GM18502 (cell line): ENCODE data around the gene MRPL4.
"Not testable (repeated sequence)": the region's sequence is repeated elsewhere in the genome, so short reads cannot be mapped to it uniquely, and the experiment has no call there.

ENCODE experiments used
- ATAC-seq: cut with Tn5 transposase; IDR thresholded peaks from one replicate; pipeline ENCODE4 v1.9.1; 2021; ENCODE audit warnings: mild to moderate bottlenecking; ENCODE audit not compliant: unreplicated experiment, poor library complexity

MRPL4 gene

DNA sequence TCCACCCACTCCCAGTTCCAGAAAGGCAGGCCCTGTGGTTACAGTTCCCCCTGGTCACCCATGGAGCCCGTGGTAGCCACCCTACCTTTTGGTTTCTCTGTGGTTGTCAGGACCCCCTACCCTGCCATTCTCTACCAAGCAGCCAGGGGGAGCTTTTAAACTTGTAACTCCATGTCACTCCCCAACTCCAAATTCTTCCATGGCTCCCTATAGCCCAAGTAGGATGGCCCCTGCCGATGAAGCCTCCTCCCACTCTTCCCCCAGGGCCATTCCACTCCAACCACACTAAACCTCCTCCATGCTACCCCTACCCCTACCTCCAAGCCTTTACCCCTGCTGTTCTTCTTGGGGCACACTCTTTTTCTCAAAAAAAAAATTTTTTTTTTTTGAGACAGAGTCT is 23.1 kb upstream of the MRPL4 start:
- no peak for ATAC-seq

DNA sequence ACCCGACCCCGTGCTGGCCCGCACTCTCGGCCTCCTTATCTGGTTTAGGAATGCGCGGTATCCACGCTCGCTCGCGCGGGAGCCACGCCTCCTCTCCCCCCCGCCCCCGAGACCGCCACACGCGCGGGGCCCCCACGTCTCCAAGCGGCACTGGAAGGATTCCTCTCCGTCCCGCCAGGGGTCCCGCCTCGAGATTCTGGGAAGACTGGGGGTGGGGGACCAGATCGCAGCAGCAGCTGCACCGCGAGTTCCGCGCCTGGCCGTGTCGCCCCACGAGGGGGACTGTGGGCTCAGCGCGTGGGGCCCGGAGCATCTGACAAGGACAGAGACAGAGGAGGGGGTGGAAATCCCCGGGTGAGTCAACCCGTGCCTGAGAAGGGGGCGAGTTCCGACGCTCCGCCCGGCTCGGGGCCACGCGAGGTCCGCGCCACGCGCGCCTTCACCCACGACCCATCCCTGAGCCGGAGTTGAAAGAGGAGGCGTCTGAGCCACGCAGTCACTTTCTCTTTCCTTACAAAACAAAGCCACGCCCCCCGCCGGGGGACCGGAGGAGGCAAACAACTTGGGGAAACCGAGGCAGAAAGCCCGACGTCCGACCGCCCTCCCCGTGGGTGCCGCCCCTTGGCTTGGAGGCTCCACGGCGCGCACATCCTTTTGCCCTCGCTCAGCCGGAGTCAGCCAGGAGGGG is 21.7 kb upstream of the MRPL4 start:
- peak; percentile 13 for ATAC-seq

DNA sequence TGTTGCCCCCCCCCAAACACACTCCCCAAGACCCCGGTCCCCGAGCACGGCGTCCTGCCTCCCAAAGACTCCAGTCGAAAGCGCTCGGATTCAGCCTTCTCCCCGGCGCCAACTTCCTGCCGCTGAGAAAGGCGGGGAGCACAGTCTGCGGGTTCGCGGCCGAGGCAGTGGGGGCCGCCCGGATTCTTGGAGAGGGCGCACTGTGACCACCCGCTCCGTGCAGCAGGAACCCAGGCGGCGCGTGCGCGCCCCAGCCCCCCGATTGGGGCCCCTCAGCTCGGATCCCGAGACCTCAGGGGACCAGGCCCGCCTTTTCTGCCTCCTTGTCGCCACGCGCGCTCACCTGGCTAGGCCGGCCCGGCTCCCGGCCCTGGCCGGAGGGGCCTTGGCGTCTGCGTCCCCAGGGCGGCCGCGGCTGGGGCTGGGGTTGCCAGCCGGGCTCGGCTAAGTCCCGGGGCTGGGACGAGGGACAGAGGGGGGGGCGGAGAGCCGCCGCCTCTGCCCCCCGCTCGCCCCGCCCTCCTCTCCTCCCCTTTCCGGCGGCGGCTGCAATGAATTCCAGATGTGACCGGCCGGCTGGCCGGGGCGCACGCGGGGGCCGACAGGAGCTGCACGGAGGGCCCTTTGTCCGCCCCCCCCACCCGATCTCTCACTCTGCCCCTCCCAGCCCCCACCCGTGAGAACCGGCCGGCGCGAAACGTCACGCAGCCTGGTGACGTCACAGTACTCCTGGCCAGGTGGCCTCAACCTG is 21.0 kb upstream of the MRPL4 start, which contains the start of gene S1PR2:
Gene S1PR2 (minus strand): TSS at position 471 of the 751 bp plus-strand sequence. CDS start 6,426 bp downstream, outside the sequence.
- peak; percentile 44 for ATAC-seq

DNA sequence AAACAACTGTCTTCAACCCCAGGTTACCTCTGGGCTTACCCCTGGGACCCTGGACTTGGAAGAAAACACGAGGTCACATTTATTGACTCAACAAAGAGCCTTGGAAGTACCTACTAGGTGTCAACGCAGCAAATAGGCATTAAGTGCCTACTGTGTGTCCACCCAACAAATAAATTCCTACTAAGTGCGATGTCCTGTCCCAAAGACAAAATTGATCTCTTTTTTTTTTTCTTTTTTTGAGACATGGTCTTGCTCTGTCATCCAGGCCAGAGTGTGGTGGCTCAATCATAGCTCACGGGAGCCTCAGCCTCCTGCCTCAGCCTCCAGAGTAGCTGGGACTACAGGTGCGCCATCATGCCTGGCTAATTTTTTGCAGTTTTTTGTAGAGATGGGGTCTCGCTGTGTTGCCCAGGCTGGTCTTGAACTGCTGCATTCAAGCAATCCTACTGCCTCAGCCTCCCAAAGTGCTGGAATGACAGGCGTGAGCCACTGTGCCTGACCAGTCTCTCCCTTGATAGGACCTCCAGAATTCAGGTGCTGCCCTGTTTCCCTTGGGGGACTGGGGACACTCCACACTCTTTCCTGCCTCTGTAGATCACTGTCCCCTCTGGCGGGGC is 20.3 kb upstream of the MRPL4 start:
- ATAC-seq, result no peak

DNA sequence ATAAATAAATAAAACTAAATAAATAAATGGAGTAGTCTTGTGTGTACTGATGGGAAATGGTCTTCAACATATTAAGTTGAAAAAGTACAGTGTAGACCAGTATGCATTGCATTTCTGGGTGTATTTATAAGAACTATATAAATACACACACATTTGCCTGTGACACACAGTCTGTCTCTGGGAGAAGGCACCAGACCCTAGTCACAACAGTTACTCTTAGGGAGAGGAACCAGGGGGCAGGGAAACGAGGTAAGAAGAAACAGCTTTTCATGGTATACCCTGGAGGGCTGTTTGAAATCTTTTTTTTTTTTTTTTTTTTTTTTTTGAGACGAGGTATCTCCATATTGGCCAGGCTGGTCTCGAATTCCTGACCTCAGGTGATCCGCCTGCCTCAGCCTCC is 18.1 kb upstream of the MRPL4 start:
- no peak for ATAC-seq

DNA sequence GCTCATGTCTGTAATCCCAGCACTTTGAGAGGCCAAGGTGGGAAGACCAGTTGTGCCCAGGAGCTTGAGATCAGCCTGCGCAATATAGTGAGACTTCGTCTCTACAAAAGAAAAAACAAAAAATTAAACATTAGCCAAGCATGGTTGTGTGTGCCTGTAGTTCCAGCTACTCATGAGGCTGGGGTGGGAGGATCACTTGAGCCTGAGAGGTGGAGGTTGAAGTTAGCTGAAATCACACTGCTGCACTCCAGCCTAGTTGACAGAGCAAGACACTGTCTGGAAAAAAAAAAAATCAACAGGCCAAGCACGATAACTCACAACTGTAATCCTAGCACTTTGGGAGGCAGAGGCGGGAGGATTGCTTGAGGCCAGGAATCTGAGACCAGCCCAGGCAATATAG is 17.0 kb upstream of the MRPL4 start:
- ATAC-seq, result no peak

DNA sequence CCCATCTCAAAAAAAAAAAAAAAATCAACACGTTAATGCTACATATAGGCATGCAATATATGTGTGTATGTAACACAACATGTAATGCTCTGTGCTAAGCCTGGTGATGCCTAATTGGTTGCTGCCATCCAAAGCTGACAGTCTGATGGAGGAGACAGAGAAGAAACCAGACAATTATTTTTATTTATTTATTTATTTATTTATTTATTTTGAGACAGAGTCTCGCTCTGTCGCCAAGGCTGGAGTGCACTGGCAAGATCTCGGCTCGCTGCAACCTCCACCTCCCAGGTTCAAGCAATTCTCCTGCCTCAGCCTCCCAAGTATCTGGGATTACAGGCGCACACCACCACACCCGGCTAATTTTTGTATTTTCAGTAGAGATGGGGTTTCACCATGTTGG is 16.6 kb upstream of the MRPL4 start:
- not testable (repeated sequence) for ATAC-seq

DNA sequence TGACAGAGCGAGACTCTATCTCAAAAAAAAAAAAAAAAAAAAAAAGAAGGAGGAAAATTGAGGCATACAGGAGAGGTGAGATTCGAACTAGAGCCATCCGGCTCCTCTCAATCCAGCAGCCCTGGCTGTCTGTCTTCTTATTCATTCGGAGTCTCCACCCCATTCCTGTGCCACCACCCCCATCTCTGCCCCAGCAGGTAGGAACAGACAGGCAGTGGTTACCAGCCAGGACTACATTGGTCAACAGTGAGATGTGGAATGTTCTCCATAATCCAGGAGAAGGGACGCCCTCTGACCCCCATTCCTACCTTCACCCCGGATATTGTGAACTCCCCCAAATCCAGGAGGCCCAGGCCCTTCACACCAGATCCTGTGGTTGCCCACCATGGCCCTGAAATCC is 14.3 kb upstream of the MRPL4 start:
- ATAC-seq, result no peak

DNA sequence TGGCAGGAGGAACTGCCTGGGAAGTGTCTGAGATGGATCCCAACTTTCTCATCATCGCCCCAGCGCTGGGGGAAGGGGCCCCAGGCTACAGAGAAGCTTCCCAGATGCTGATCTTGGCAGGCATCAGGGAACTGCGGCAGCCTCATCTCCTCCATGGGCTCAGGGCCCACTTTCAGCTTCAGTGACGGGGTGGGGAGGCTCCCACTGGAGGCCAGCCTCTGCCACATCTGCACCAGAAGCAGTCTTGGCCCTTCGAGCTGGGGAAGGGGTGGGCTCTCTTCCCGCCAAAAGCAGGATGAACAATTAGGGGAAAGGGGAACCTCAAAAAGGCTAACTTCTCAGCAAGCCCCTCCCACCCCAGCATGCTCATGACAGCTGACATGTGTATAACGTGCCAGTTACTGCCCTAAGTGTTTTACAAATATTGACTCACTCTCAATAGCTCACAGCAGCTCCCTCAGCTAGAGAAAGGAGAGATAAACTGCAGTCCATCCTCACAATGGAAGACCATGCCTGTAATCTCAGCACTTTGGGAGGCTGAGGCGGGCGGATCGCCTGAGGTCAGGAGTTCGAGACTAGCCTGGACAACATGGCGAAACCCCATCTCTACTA is 13.7 kb upstream of the MRPL4 start:
- ATAC-seq, result no peak

DNA sequence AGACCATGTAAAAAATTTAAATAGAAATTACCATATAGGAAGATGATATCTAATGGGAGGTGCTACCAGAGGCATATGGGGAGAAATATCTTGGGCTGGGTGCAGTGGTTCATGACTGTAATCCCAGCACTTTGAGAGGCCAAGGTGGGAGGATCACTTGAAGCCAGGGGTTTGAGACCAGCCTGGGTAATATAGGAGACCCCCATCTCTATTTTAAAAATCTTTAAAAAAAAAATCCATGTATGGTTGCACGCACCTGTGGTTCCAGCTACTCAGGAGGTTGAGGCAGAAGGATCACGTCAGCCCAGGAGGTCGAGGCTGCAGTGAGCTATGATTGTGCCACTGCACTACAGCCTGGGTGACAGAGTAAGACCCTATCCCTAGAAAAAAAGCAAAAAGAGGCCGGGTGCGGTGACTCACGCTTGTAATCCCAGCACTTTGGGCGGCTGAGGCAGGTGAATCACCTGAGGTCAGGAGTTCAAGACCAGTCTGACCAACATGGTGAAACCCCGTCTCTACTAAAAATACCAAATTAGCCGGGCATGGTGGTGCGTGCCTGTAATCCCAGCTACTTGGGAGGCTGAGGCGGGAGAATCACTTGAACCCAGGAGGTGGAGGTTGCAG is 10.1 kb upstream of the MRPL4 start:
- ATAC-seq, result not testable (repeated sequence)

DNA sequence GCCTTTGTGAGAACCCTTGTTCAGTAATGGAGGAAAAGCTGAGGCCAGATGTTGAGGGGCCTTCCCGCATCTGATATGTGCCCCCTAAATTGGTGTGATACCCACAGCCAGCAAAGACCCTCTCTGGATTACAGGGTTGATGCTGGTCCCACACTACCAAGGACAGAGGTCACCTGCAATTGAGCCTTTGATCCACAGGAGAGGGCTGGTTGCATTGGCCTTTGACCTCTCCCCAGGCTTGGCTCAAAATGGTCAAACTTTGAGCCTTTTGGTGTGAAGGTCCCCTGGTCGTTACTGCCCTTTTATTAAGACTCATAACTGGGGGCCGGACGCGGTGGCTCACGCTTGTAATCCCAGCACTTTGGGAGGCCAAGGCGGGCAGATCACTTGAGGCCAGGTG is 8.4 kb upstream of the MRPL4 start:
- ATAC-seq, result no peak

DNA sequence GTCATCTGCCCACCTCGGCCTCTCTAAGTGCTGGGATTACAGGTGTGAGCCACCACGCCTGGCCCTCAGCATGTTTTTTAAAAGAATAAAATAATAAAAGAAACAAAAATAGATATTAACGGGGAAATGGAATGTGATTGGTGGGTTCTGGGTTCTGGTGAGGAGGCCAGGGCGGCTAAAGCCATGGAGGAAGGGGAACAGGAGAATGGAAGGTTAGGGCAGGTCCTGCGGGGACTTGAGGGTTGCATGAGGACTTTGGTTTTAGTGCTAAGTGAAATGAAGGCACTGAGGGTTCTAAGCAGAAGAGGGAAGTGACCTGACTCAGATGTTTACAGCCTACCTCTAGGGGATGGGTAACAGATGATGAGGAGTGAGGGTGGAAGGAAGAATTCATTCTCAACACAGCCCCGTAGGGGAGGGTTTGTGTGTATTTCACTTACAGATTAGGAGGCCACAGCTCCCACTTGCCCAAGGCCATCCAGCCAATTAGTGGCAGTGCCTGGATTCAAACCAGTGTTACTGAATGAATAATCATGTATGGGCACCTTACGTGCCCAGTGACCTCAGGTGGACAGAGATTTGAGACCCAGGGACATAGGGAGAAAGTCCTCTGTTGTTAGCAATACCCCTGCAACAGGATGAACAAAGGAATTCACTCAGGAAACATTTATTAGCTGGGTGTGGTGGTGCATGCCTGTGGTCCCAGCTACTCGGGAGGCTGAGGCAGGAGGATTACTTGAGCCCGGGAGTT is 6.7 kb upstream of the MRPL4 start:
- no peak for ATAC-seq

DNA sequence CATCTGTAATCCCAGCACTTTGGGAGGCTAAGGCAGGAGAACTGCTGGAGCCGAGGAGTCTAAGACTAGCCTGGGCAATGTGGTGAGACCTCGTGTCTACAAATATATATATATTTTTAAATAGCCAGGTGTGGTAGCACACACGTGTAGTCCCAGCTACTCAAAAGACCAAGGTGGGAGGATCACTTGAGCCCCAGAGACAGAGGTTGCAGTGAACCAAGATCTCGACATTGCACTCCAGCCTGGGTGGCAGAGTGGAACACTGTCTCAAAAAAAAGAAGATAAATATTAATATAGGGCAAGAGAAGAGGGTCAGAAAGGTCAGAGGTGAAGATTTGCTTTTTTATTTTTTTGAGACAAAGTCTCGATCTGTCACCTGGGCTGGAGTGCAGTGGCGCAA is 5.5 kb upstream of the MRPL4 start:
- ATAC-seq, result no peak

DNA sequence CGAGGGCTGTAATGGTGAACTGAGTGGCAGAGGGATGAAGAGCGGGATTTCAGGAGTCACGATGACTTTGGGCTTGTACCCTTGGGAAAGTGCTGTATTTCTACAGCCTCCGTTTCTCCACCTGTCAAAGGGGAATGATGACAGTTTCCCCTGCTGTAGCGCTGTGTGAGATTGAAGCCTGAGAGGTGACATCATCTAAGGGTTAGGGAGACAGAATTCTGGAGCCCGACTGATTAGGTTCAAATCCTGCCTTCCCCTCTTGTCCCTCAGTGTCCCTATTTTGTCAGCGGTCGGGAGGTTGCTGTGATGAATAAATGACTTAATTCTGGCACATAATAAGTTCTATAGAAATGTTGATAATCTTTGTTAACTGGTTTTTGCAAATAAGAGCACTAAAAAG is 693 bp downstream of the MRPL4 start:
- no peak for ATAC-seq

DNA sequence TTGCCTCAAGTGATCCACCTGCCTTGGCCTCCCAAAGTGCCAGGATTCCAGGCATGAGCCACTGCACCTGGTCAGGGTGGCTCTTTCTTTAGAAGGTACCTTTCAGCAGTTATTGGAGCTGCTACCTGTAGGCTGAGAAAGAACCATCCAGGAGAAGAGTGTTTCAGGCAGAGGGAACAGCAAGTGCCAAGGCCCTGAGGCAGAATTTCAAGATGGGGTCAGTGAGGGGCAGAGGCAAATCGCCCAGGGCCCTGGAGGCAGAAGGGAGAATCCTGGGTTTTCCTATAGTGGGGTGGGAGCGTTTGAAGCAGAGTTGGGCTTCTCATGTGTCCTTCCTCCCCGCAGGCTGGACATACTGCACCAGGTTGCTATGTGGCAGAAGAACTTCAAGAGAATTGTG is 2.2 kb downstream of the MRPL4 start:
- no peak for ATAC-seq

DNA sequence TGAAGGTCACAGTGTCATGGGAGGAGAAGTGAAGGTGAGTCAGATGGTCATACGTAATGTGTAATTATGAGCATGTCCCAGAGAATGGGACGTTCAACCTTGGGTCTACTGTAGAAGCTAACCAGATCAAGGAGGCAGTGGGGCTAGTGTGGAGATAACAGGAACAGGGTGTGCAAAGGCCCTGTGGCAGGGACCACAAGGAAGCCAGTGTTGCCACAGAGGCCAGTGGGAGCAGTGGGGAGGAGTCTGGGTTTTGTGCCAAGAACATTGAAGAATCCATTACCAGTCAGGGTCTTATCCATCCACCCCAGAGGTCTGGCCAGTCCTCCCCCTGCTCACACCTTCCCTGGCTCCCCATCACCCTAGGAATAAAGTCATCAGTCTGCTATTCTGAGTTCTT is 3.3 kb downstream of the MRPL4 start:
- ATAC-seq, result no peak

DNA sequence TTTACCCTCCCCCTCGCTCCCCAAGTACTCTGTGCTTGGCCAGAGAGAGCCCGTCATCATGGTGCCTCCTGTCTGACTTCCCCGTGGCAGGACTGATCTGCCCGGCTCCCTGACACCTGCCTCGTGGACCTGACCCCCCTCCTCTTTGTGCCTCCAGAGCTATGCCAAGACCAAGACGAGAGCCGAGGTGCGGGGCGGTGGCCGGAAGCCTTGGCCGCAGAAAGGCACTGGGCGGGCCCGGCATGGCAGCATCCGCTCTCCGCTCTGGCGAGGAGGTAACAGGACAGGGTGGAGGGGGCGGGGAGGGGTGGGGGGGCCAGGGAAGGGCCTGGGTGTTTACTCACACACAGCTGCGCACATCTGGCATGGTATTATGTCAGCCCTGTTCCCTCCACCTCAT is 4.5 kb downstream of the MRPL4 start:
- ATAC-seq, result no peak

DNA sequence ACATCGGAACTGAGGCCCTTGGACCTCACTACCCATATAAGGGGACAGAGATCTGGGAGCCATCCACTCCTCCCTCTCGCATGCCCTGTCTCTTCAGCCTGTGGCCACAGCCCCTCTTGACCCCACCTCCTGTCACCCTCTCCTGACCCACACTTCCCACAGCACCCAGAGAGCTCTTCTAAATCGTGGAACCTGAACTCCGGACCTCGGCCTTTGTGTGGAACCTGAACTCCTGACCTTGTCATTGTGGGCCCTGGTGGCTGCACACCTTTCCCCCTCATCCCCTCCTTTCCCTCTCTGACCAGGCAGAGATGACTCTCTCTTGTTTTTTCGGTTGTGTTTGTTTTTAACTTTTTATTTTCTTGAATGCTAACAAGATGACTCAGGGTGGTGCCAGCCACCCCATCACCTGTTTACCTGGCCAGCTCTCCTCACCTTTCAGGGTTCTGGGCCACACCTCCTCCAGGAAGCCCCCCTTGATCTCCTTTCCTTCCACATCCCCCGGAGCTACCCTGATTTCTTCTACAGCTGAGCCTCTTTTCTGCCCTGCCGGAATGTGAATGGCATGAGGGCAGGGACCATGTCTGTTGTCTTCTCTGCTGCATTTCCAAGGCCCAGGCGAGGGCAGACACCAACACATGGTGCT is 5.1 kb downstream of the MRPL4 start:
- ATAC-seq, result no peak

DNA sequence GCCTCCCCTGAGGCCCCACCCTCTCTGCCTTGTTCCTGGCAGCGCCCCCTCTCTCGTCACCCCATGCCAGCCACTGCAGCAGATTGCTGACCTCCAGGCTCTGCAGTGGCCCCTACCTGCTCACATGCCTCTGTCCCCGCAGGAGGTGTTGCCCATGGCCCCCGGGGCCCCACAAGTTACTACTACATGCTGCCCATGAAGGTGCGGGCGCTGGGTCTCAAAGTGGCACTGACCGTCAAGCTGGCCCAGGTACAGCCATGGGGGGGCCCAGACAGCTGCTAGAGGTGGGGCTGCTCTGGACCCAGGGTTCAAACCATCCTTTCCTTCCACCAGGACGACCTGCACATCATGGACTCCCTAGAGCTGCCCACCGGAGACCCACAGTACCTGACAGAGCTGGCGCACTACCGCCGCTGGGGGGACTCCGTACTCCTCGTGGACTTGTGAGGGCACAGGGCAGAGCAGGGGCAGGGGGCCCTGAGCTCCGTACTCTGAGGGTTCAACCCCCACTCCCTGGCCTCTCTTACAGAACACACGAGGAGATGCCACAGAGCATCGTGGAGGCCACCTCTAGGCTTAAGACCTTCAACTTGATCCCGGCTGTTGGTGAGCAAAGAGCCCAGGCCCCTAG is 6.2 kb downstream of the MRPL4 start:
- no peak for ATAC-seq
